NB4 (cell line): ENCODE data around the gene UROC1.

Experiments
- MYC ChIP-seq: IDR thresholded peaks from 2 replicates; pipeline ENCODE4 v1.6.1; 2011; ENCODE audit warnings: low read depth, low read length
- POLR2A ChIP-seq: IDR thresholded peaks from 2 replicates; pipeline ENCODE4 v1.6.1; 2011; ENCODE audit warnings: mild to moderate bottlenecking; ENCODE audit not compliant: insufficient read length; ENCODE audit errors: extremely low read depth
- TF ChIP-seq, protein P1 (sequence below): IDR thresholded peaks from one replicate; pipeline ENCODE4 v1.5.1; 2012; ENCODE audit warnings: low read depth, low read length
- TF ChIP-seq, protein P2 (sequence below): IDR thresholded peaks from 2 replicates; pipeline ENCODE4 v1.6.1; 2011; ENCODE audit warnings: low read depth, low read length

DNA sequence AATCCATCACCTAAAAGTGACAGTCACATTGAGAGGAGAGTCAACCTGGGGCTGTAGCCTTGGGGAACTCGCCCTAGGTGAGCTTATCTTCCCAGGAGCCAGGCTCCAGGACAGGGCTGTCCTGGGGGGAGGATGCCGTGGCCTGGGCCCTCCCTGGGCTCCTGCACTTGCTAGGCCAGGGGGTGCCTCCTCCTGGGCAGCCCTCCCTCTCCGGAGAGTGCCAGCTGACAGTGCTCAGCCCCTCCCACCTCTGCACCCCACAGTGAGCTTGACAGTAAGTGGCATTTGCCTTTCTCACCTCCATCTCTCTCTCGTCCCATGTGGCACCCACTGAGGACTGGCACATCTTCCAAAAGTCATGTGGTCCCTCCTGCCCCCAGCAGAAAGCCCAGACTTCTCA lies 19.1 kb downstream of the UROC1 start:
- TF ChIP-seq, protein P1, sequence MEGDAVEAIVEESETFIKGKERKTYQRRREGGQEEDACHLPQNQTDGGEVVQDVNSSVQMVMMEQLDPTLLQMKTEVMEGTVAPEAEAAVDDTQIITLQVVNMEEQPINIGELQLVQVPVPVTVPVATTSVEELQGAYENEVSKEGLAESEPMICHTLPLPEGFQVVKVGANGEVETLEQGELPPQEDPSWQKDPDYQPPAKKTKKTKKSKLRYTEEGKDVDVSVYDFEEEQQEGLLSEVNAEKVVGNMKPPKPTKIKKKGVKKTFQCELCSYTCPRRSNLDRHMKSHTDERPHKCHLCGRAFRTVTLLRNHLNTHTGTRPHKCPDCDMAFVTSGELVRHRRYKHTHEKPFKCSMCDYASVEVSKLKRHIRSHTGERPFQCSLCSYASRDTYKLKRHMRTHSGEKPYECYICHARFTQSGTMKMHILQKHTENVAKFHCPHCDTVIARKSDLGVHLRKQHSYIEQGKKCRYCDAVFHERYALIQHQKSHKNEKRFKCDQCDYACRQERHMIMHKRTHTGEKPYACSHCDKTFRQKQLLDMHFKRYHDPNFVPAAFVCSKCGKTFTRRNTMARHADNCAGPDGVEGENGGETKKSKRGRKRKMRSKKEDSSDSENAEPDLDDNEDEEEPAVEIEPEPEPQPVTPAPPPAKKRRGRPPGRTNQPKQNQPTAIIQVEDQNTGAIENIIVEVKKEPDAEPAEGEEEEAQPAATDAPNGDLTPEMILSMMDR: no peak
- no peak for TF ChIP-seq POLR2A
- no peak for TF ChIP-seq MYC
- TF ChIP-seq, protein P2, sequence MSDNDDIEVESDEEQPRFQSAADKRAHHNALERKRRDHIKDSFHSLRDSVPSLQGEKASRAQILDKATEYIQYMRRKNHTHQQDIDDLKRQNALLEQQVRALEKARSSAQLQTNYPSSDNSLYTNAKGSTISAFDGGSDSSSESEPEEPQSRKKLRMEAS: no peak
